Right lobe of liver (tissue), 6 donors: ENCODE measurements around the gene LY6G6F. TPM values are rescaled to one million over a fixed set of nuclear protein-coding genes. Genes with fewer than 3 reads are reported as not detected.

Experiments used
- ATAC-seq, 4 donors: fragments of 200-7000 bp; cut with Tn5 transposase; one replicate each; pipeline ENCODE4 v1.9.1; 2020; ENCODE audit warnings: mild to moderate bottlenecking in 4 of 4, moderate library complexity in 4 of 4
- DNase-seq, 3 donors: peaks; one replicate each; pipeline ENCODE4 v3.0.0-alpha.2; 2020
- H3K27ac ChIP-seq, 3 donors: fragments of 200-600 bp; one replicate each; pipeline ENCODE4 v1.8.0; 2022
- H3K27me3 ChIP-seq, 2 donors: fragments of 200-600 bp; one replicate each; pipeline ENCODE4 v1.8.0; 2022
- H3K36me3 ChIP-seq, 4 donors: fragments of 200-600 bp; sonication (generic) in 1 of 4; one replicate each; pipeline versions ENCODE4 v1.5.1 to v1.8.0; 2017 to 2022; ENCODE audit warnings: control low read depth in 1 of 4
- H3K4me1 ChIP-seq, 4 donors: fragments of 200-600 bp; sonication (generic) in 1 of 4; one replicate each; pipeline versions ENCODE4 v1.5.1 to v1.8.0; 2017 to 2022; ENCODE audit warnings: control low read depth in 1 of 4
- H3K4me3 ChIP-seq, 3 donors: fragments of 200-600 bp; one replicate each; pipeline ENCODE4 v1.8.0; 2022
- H3K9me3 ChIP-seq, 4 donors: fragments of 200-600 bp; sonication (generic) in 1 of 4; one replicate each; pipeline versions ENCODE4 v1.5.1 to v1.8.0; 2017 to 2022; ENCODE audit warnings: control low read depth in 1 of 4
- POLR2A ChIP-seq: fragments of 450-650 bp; IDR thresholded peaks from one replicate; pipeline ENCODE4 v1.6.1; 2017; ENCODE audit warnings: antibody characterized with exemption, mild to moderate bottlenecking
- WGBS: methylation state at CpG from one replicate; pipeline ENCODE4 v1.1.6; 2018; ENCODE audit warnings: low coverage, low lambda C conversion rate; ENCODE audit not compliant: insufficient coverage; ENCODE audit errors: missing lambda C conversion rate; 5-methylcytosine and 5-hydroxymethylcytosine counted together
- intact Hi-C, 2 donors: fragments of 100-400 bp; cut with DNase I; formaldehyde crosslinking; loops; one replicate each; pipeline versions ENCODE4 v1.11.2 to v1.14.1; 2022
- total RNA-seq, 6 experiments: library from RNA; depleted of rRNA in 2 of 6; stranded (reverse); fragments of >200 nt in 2 of 6; fragmentation: NEBNext Ultra II Directional in 3 of 6; extraction: Animal tissue kit (Norgen Biotek cat#: 25700) in 3 of 6; gene quantifications; one replicate each; pipeline versions ENCODE4 v1.1.0 to v1.2.4, GENCODE V29; 2016 to 2023
- TF ChIP-seq, protein P1 (sequence below), 4 donors: fragments of 200-600 bp in 3 of 4; fragments of 450-650 bp in 1 of 4; IDR thresholded peaks; one replicate each; pipeline versions ENCODE4 v1.5.1 to v1.8.0; 2016 to 2022; ENCODE audit warnings: antibody characterized with exemption in 4 of 4, mild to moderate bottlenecking in 2 of 4
- donor health status: DM: no; HTN: yes; CAD: no.
- donor health status: DM: no; HTN: no; CAD: no.
- donor health status: DM: no; HTN: no; CAD: no.
- donor health status: DM: no; HTN: yes; CAD: no.
- donor health status: DM: no; HTN: yes; CAD: no.

The LY6G6F gene
- total RNA-seq, 6 experiments from 2014 or later = not detected

DNA sequence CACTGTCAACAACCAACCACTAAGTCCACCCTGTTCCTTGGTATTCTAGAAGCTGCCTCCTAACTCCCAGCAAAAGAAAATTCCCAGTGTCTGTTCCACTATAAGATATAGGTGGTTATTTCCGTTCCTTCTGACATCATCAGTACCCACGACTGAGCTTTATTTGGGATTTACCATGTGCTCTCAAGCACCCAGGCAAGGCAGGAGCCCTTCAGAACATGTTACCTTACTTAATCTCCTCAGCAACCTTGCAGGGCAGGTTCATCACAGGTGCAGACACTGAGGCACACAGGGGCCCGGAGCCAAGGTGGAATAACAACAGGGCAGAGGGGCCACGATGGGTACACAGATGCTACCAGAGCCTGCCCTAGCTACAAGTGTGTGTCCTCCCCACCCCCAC is 14.3 kb upstream of the LY6G6F start:
- DNase-seq (no peak), ATAC-seq (no peak)
- no peaks in the 10 kb centered on the region for H3K4me1 ChIP-seq
- H3K9me3 ChIP-seq = no peaks in the 10 kb centered on the region
- intact Hi-C loops = no loop called here
- no peaks in the 10 kb centered on the region for H3K27me3 ChIP-seq
- H3K36me3 ChIP-seq = peaks cover 0 to 86% (median 24%) of the 10 kb centered on the region in 4 donors
- no peak overlapping the region for H3K27ac ChIP-seq
- TF ChIP-seq, protein P1, sequence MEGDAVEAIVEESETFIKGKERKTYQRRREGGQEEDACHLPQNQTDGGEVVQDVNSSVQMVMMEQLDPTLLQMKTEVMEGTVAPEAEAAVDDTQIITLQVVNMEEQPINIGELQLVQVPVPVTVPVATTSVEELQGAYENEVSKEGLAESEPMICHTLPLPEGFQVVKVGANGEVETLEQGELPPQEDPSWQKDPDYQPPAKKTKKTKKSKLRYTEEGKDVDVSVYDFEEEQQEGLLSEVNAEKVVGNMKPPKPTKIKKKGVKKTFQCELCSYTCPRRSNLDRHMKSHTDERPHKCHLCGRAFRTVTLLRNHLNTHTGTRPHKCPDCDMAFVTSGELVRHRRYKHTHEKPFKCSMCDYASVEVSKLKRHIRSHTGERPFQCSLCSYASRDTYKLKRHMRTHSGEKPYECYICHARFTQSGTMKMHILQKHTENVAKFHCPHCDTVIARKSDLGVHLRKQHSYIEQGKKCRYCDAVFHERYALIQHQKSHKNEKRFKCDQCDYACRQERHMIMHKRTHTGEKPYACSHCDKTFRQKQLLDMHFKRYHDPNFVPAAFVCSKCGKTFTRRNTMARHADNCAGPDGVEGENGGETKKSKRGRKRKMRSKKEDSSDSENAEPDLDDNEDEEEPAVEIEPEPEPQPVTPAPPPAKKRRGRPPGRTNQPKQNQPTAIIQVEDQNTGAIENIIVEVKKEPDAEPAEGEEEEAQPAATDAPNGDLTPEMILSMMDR (IDR thresholded peaks at IDR 0.05) = no peak
- no peak for TF ChIP-seq POLR2A
- 85% methylated on average over 2 of the region's 4 CpGs for WGBS
- H3K4me3 ChIP-seq = no peak overlapping the region

DNA sequence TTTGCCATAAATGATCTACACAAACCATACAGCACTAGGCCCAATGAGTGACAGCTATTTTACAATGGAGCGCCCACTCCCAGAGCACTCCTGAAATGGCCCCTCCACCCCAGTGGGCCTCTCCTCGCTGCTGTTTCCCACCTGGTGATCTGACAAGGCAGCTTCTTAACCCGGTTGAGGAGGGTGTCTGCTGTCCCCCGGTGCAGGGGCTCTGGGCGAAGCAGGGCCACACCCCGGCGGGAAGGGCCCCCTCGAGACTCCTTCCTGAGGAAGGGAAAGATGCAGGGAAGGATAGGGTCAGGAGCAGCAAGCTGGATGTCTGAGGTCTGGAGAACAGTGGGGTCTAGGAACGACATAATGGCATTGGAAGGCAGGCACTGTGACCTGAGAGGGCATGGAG is 13.8 kb upstream of the LY6G6F start:
- Histone ChIP-seq H3K27me3 (no peaks in the 10 kb centered on the region), H3K36me3 (peaks cover 0 to 80% (median 23%) of the 10 kb centered on the region in 4 donors), H3K4me1 (no peaks in the 10 kb centered on the region), H3K4me3 (no peak overlapping the region), H3K9me3 (no peaks in the 10 kb centered on the region), H3K27ac (no peak overlapping the region)
- no peak for TF ChIP-seq POLR2A
- TF ChIP-seq, protein P1 (IDR thresholded peaks at IDR 0.05) = no peak
- 90% methylated on average over 7 of the region's 9 CpGs for WGBS
- intact Hi-C loops = no loop called here
- ATAC-seq (no peak), DNase-seq (no peak)

DNA sequence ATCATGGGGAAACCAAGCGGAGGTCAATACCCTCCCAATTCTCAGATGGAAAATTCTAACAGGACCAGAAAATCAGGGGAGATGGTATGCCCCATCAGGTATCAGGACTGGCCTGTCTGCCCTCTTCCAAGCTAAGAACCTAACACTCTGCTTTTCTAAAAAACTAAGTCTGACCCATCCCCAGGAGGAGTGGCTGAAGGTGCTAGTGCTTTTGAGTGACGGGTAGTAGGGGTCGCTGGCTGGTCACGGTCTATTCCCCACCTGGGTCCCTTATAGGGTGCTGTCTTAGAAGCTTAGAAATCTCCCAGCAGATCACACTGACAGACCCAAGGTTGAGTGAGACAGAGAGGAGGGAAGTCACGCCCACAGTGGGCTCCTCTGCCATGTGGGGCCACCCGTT is 13.1 kb upstream of the LY6G6F start:
- H3K4me1 ChIP-seq = no peaks in the 10 kb centered on the region
- ATAC-seq = no peak
- no peak for DNase-seq
- no peaks in the 10 kb centered on the region for H3K9me3 ChIP-seq
- intact Hi-C loops = no loop called here
- no peak overlapping the region for H3K4me3 ChIP-seq
- no peak overlapping the region for H3K27ac ChIP-seq
- TF ChIP-seq, protein P1 (IDR thresholded peaks at IDR 0.05) = no peak
- no peak for TF ChIP-seq POLR2A
- peaks cover 0 to 75% (median 20%) of the 10 kb centered on the region in 4 donors for H3K36me3 ChIP-seq
- 90% methylated on average over 3 of the region's 6 CpGs for WGBS
- no peaks in the 10 kb centered on the region for H3K27me3 ChIP-seq

DNA sequence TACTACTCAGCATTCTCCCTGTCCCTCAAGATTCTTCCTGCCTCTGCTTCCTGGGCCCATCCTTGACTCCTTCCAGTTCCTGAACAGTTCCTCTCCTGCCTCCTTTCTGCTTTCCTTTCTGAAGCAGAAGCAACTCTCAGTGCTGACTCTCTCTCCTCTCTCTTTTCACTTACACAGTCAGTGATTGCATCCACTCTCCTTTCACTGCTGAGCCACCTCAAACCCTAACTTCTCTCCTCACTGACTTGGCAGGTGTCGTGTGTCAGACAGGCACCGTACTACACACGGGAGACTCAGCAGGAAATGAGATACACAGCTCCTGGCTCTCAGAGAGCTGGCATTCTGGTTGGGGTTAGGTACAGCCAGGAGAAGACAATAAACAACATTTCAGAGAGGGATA is 9.1 kb upstream of the LY6G6F start:
- H3K36me3 ChIP-seq = peaks cover 0 to 61% (median 6%) of the 10 kb centered on the region in 4 donors
- H3K27me3 ChIP-seq = no peaks in the 10 kb centered on the region
- 67% methylated on average over 3 of the region's 3 CpGs for WGBS
- no peaks in the 10 kb centered on the region for H3K9me3 ChIP-seq
- DNase-seq (no peak), ATAC-seq (no peak)
- no peak for TF ChIP-seq POLR2A
- TF ChIP-seq, protein P1 (IDR thresholded peaks at IDR 0.05) = no peak
- H3K4me3 ChIP-seq = no peak overlapping the region
- H3K4me1 ChIP-seq = peaks cover 0 to 18% (median 11%) of the 10 kb centered on the region in 4 donors
- H3K27ac ChIP-seq = no peak overlapping the region
- intact Hi-C loops = no loop called here
